WTC11 (cell line): ENCODE measurements around the gene PPP2R2C. TPM values are rescaled to one million over a fixed set of nuclear protein-coding genes. Genes with fewer than 3 reads are reported as not detected.

Experiments used
- ATAC-seq: fragments of 200-7000 bp; cut with Tn5 transposase; 2 replicates; pipeline ENCODE4 v1.10.0; 2021; ENCODE audit warnings: mild to moderate bottlenecking, moderate library complexity
- CTCF ChIA-PET: fragments of 300-600 bp; sonication (Branson Sonifier 250); formaldehyde crosslinking; loops from one replicate; lab custom pipeline; 2021; ENCODE audit warnings: antibody characterized with exemption; lab: Charles Lee
- POLR2A ChIA-PET: fragments of 350-600 bp; sonication (Branson Sonifier 250); formaldehyde crosslinking; loops from one replicate; lab custom pipeline; 2021; ENCODE audit warnings: antibody characterized with exemption; lab: Charles Lee
- DNase-seq: peaks from one replicate; pipeline ENCODE4 v3.0.0; 2021; ENCODE audit warnings: low spot score
- H3K27ac Mint-ChIP-seq: 2 replicates; pipeline ENCODE4 v1.8.0; 2021; ENCODE audit warnings: mixed read lengths
- H3K27me3 Mint-ChIP-seq: 2 replicates; pipeline ENCODE4 v1.8.0; 2021; ENCODE audit warnings: low read depth, mild to moderate bottlenecking, moderate library complexity, mixed read lengths
- H3K36me3 Mint-ChIP-seq: 2 replicates; pipeline ENCODE4 v1.8.0; 2021; ENCODE audit warnings: mixed read lengths
- H3K4me1 Mint-ChIP-seq: 2 replicates; pipeline ENCODE4 v1.8.0; 2022; ENCODE audit warnings: mixed read lengths
- H3K4me3 Mint-ChIP-seq: 2 replicates; pipeline ENCODE4 v1.8.0; 2021; ENCODE audit warnings: mild to moderate bottlenecking, moderate library complexity, mixed read lengths
- H3K9me3 Mint-ChIP-seq: 2 replicates; pipeline ENCODE4 v1.8.0; 2021; ENCODE audit warnings: mixed read lengths
- AR ChIP-seq: fragments of 250-450 bp; sonication (Bioruptor Pico); IDR thresholded peaks from 2 replicates; pipeline ENCODE4 v1.9.0; 2021; ENCODE audit warnings: mild to moderate bottlenecking
- ATF2 ChIP-seq: sonication (generic); formaldehyde crosslinking; IDR thresholded peaks from 2 replicates; pipeline ENCODE4 v1.8.1; 2022; ENCODE audit warnings: low read depth, missing genetic modification reagents, borderline replicate concordance
- GRHL2 ChIP-seq: fragments of 250-450 bp; sonication (Bioruptor Pico); IDR thresholded peaks from 2 replicates; pipeline ENCODE4 v1.8.0; 2022; ENCODE audit warnings: mild to moderate bottlenecking, moderate library complexity; ENCODE audit not compliant: insufficient replicate concordance, severe bottlenecking
- NFE2L1 ChIP-seq: sonication (generic); formaldehyde crosslinking; IDR thresholded peaks from 2 replicates; pipeline ENCODE4 v1.8.1; 2023; ENCODE audit warnings: missing genetic modification reagents
- RORB ChIP-seq: fragments of 250-450 bp; sonication (Bioruptor Pico); IDR thresholded peaks from 2 replicates; pipeline ENCODE4 v1.9.0; 2021; ENCODE audit warnings: mild to moderate bottlenecking
- ZNF423 ChIP-seq: fragments of 250-450 bp; sonication (Bioruptor Pico); IDR thresholded peaks from 2 replicates; pipeline ENCODE4 v2.1.2; 2022; ENCODE audit warnings: mild to moderate bottlenecking, moderate library complexity
- total RNA-seq: library from RNA; stranded (reverse); gene quantifications from 3 replicates; pipeline ENCODE4 v1.2.3, GENCODE V29; 2021
- TF ChIP-seq, protein P1 (sequence below): fragments of 250-450 bp; sonication (Bioruptor Pico); IDR thresholded peaks from 2 replicates; pipeline ENCODE4 v1.8.0; 2021; ENCODE audit warnings: mild to moderate bottlenecking
- TF ChIP-seq, protein P2 (sequence below): sonication (generic); formaldehyde crosslinking; IDR thresholded peaks from 2 replicates; pipeline ENCODE4 v1.8.0; 2022; ENCODE audit warnings: missing genetic modification reagents
- TF ChIP-seq, protein P3 (sequence below): fragments of 250-450 bp; sonication (Bioruptor Pico); IDR thresholded peaks from 2 replicates; pipeline ENCODE4 v1.9.0; 2021; ENCODE audit warnings: mild to moderate bottlenecking, borderline replicate concordance

The PPP2R2C gene
- total RNA-seq, 1 experiment from 2014 or later = 11.5 TPM

- no peak overlapping the region for H3K4me3 Mint-ChIP-seq
- H3K27me3 Mint-ChIP-seq = no peaks in the 10 kb centered on the region
- H3K9me3 Mint-ChIP-seq = no peaks in the 10 kb centered on the region
- DNase-seq (no peak), ATAC-seq (no peak)
- ChIA-PET CTCF (interaction anchor here (0.6 to 1.2 kb wide), 5 partner anchors 23 to 573 kb away, joined by 3 to 7 read pairs (median 6); no protein-coding TSS in a partner anchor), POLR2A (no interaction called here)
- H3K4me1 Mint-ChIP-seq = no peaks in the 10 kb centered on the region
- H3K27ac Mint-ChIP-seq = no peak overlapping the region
- H3K36me3 Mint-ChIP-seq = no peaks in the 10 kb centered on the region
- no peak for TF ChIP-seq GRHL2 (CRISPR knock-in tag)
- TF ChIP-seq, protein P1, sequence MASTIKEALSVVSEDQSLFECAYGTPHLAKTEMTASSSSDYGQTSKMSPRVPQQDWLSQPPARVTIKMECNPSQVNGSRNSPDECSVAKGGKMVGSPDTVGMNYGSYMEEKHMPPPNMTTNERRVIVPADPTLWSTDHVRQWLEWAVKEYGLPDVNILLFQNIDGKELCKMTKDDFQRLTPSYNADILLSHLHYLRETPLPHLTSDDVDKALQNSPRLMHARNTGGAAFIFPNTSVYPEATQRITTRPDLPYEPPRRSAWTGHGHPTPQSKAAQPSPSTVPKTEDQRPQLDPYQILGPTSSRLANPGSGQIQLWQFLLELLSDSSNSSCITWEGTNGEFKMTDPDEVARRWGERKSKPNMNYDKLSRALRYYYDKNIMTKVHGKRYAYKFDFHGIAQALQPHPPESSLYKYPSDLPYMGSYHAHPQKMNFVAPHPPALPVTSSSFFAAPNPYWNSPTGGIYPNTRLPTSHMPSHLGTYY (CRISPR knock-in tag) = no peak
- no peak for TF ChIP-seq RORB (CRISPR knock-in tag)
- TF ChIP-seq, protein P2, sequence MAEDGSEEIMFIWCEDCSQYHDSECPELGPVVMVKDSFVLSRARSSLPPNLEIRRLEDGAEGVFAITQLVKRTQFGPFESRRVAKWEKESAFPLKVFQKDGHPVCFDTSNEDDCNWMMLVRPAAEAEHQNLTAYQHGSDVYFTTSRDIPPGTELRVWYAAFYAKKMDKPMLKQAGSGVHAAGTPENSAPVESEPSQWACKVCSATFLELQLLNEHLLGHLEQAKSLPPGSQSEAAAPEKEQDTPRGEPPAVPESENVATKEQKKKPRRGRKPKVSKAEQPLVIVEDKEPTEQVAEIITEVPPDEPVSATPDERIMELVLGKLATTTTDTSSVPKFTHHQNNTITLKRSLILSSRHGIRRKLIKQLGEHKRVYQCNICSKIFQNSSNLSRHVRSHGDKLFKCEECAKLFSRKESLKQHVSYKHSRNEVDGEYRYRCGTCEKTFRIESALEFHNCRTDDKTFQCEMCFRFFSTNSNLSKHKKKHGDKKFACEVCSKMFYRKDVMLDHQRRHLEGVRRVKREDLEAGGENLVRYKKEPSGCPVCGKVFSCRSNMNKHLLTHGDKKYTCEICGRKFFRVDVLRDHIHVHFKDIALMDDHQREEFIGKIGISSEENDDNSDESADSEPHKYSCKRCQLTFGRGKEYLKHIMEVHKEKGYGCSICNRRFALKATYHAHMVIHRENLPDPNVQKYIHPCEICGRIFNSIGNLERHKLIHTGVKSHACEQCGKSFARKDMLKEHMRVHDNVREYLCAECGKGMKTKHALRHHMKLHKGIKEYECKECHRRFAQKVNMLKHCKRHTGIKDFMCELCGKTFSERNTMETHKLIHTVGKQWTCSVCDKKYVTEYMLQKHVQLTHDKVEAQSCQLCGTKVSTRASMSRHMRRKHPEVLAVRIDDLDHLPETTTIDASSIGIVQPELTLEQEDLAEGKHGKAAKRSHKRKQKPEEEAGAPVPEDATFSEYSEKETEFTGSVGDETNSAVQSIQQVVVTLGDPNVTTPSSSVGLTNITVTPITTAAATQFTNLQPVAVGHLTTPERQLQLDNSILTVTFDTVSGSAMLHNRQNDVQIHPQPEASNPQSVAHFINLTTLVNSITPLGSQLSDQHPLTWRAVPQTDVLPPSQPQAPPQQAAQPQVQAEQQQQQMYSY = no peak
- no peak for TF ChIP-seq ATF2 (CRISPR knock-in tag)
- TF ChIP-seq, protein P3, sequence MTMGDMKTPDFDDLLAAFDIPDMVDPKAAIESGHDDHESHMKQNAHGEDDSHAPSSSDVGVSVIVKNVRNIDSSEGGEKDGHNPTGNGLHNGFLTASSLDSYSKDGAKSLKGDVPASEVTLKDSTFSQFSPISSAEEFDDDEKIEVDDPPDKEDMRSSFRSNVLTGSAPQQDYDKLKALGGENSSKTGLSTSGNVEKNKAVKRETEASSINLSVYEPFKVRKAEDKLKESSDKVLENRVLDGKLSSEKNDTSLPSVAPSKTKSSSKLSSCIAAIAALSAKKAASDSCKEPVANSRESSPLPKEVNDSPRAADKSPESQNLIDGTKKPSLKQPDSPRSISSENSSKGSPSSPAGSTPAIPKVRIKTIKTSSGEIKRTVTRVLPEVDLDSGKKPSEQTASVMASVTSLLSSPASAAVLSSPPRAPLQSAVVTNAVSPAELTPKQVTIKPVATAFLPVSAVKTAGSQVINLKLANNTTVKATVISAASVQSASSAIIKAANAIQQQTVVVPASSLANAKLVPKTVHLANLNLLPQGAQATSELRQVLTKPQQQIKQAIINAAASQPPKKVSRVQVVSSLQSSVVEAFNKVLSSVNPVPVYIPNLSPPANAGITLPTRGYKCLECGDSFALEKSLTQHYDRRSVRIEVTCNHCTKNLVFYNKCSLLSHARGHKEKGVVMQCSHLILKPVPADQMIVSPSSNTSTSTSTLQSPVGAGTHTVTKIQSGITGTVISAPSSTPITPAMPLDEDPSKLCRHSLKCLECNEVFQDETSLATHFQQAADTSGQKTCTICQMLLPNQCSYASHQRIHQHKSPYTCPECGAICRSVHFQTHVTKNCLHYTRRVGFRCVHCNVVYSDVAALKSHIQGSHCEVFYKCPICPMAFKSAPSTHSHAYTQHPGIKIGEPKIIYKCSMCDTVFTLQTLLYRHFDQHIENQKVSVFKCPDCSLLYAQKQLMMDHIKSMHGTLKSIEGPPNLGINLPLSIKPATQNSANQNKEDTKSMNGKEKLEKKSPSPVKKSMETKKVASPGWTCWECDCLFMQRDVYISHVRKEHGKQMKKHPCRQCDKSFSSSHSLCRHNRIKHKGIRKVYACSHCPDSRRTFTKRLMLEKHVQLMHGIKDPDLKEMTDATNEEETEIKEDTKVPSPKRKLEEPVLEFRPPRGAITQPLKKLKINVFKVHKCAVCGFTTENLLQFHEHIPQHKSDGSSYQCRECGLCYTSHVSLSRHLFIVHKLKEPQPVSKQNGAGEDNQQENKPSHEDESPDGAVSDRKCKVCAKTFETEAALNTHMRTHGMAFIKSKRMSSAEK (CRISPR knock-in tag) = no peak
- no peak for TF ChIP-seq NFE2L1 (CRISPR knock-in tag)
- no peak for TF ChIP-seq ZNF423 (CRISPR knock-in tag)
Measured at GRCh38 chr4:6354626-6355025, 117.8 kb downstream of the PPP2R2C start.

DNA sequence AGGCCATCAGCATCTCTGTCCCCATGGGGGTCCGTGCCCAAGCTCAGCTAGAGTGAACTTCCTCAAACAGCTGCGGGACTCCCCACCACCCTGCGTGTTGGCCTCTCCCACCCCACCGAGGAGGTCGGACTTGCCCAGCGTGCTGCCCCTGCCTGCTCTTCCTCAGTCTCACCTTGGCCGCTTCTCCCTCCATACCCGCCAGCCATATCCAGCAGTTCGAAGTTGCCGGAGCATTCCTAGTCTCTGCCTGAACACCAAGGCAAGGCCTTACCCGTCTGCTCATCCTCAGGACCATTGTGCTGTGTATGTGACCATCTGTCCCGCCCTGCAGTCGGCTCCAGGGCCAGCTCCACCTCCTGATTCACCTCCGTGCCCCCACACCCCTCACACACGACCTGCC, 118.3 kb downstream of the PPP2R2C start:
- DNase-seq (no peak), ATAC-seq (no peak; the same call in 1 of the 2 replicates)
- TF ChIP-seq AR (CRISPR knock-in tag) = no peak
- no peak overlapping the region for H3K27ac Mint-ChIP-seq
- ChIA-PET CTCF (interaction anchor here (0.6 to 1.2 kb wide), 4 partner anchors 22 to 103 kb away, joined by 4 to 7 read pairs (median 6); no protein-coding TSS in a partner anchor), POLR2A (no interaction called here)
- no peaks in the 10 kb centered on the region for H3K27me3 Mint-ChIP-seq
- H3K36me3 Mint-ChIP-seq = no peaks in the 10 kb centered on the region
- no peak overlapping the region for H3K4me3 Mint-ChIP-seq
- H3K4me1 Mint-ChIP-seq = no peaks in the 10 kb centered on the region
- H3K9me3 Mint-ChIP-seq = no peaks in the 10 kb centered on the region
